SK-N-MC (cell line): Measurements from ENCODE around the gene SYNPO.

Experiments used
- EZH2 ChIP-seq: fragments of 200-600 bp; sonication (generic); IDR thresholded peaks from one replicate; pipeline ENCODE4 v1.6.1; 2017; ENCODE audit warnings: antibody characterized with exemption
- FOXP2 ChIP-seq: optimal IDR thresholded peaks from 2 replicates; pipeline ENCODE3; 2011; ENCODE audit warnings: mild to moderate bottlenecking, moderate library complexity; ENCODE audit not compliant: insufficient read depth; ENCODE audit errors: extremely low read length, control extremely low read depth
- POLR2AphosphoS5 ChIP-seq: IDR thresholded peaks from 2 replicates; pipeline ENCODE4 v1.6.1; 2012; ENCODE audit warnings: mild to moderate bottlenecking, low read depth, low read length, borderline replicate concordance

GRCh38 chr5:150624334-150625163 lies 15.9 kb upstream of the SYNPO start:
- TF ChIP-seq POLR2AphosphoS5 = no peak
- TF ChIP-seq EZH2 = no peak
- TF ChIP-seq FOXP2 = no peak
